Breast epithelium (tissue), 4 donors: ENCODE data around the gene SPRR5. TPM values are rescaled to one million over a fixed set of nuclear protein-coding genes. Genes with fewer than 3 reads are reported as not detected.

Source experiments
- DNase-seq, 2 donors: peaks; one replicate each; pipeline ENCODE4 v3.0.0-alpha.2; 2019; ENCODE audit warnings: low spot score in 2 of 2
- H3K27ac ChIP-seq, 2 donors: fragments of 200-600 bp; sonication (generic) in 1 of 2; one replicate each; pipeline ENCODE4 v1.5.1; 2016 to 2019; ENCODE audit warnings: mild to moderate bottlenecking in 1 of 2
- H3K27me3 ChIP-seq, 2 donors: fragments of 200-600 bp; sonication (generic) in 1 of 2; one replicate each; pipeline versions ENCODE4 v1.5.1 to v1.6.0; 2017 to 2019; ENCODE audit warnings: control low read depth in 1 of 2, mild to moderate bottlenecking in 1 of 2
- H3K36me3 ChIP-seq: fragments of 200-600 bp; one replicate; pipeline ENCODE4 v1.5.1; 2019
- H3K4me1 ChIP-seq, 2 donors: fragments of 200-600 bp; sonication (generic); one replicate each; pipeline ENCODE4 v1.5.1; 2016 to 2019; ENCODE audit warnings: control low read depth in 1 of 2
- H3K4me3 ChIP-seq, 3 donors: fragments of 200-600 bp; sonication (generic); 1 replicate in 2 of 3; 2 replicates in 1 of 3; pipeline ENCODE4 v1.5.1; 2016 to 2019; ENCODE audit warnings: mild to moderate bottlenecking in 3 of 3, moderate library complexity in 2 of 3
- H3K9me3 ChIP-seq, 2 donors: fragments of 200-600 bp; sonication (generic) in 1 of 2; one replicate each; pipeline ENCODE4 v1.5.1; 2016 to 2019; ENCODE audit warnings: control low read depth in 1 of 2
- POLR2A ChIP-seq: fragments of 450-650 bp; IDR thresholded peaks from one replicate; pipeline ENCODE4 v1.6.1; 2016; ENCODE audit warnings: antibody characterized with exemption, mild to moderate bottlenecking, moderate library complexity
- POLR2AphosphoS5 ChIP-seq, 3 donors: sonication (generic); formaldehyde crosslinking; IDR thresholded peaks; one replicate each; pipeline ENCODE4 v1.6.1; 2017; ENCODE audit warnings: antibody characterized with exemption in 3 of 3
- intact Hi-C: fragments of 100-400 bp; cut with DNase I; formaldehyde crosslinking; loops from one replicate; pipeline ENCODE4 v1.15.1; 2023; ENCODE audit warnings: low total_unique reads
- total RNA-seq, 3 donors: library from RNA; depleted of rRNA; stranded (reverse); fragments of >200 nt; gene quantifications; one replicate each; pipeline ENCODE4 v1.1.0, GENCODE V29; 2016
- TF ChIP-seq, protein P1 (sequence below), 3 donors: fragments of 450-650 bp; IDR thresholded peaks; one replicate each; pipeline ENCODE4 v1.5.1; 2016 to 2017; ENCODE audit warnings: antibody characterized with exemption in 3 of 3, mild to moderate bottlenecking in 3 of 3, moderate library complexity in 3 of 3

The SPRR5 gene
- total RNA-seq, 3 donors from 2014 or later = not detected

DNA sequence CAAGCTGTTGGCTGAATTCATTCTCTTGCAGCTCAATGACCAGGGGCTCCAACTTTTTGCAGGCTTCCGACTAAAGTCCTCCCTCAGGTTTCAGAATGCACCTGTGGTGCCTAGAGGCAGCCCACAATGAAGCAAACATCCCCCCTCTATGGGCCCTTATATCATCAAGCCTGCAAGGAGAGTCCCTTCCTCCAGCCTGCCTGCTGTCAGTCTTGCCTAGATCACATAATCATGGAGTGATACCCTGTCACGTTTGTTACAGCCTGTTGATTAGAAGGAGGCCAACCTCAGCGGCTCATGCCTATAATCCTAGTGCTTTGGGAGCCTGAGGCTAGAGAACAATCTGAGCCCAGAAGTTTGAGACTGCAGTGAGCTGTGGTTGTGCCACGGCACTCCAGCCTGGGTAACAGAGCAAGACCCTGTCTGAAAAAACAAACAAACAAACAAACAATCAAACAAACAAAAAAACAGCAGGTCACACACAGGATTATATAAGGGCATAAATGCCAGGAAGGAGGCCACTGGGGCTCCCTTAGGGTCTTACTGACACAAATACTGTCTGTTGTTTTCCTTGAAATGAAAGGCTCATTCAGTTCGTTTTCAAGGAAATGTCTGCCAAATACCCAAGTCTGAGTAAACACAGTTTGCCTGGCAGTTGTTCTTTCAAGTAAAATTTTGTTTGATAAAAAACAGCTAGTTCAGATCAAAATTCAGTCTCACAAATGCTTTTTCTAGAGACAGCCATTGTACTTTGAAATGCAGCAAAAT lies 49.8 kb downstream of the SPRR5 start:
- Histone ChIP-seq H3K9me3 (peaks cover 0 to 10% of the 10 kb centered on the region in 2 donors), H3K4me3 (no peak overlapping the region), H3K36me3 (no peaks in the 10 kb centered on the region), H3K4me1 (no peaks in the 10 kb centered on the region), H3K27ac (no peak overlapping the region), H3K27me3 (no peaks in the 10 kb centered on the region)
- intact Hi-C loops = no loop called here
- no peak for TF ChIP-seq POLR2AphosphoS5 (IDR thresholded peaks at IDR 0.05)
- TF ChIP-seq POLR2A = no peak
- TF ChIP-seq, protein P1, sequence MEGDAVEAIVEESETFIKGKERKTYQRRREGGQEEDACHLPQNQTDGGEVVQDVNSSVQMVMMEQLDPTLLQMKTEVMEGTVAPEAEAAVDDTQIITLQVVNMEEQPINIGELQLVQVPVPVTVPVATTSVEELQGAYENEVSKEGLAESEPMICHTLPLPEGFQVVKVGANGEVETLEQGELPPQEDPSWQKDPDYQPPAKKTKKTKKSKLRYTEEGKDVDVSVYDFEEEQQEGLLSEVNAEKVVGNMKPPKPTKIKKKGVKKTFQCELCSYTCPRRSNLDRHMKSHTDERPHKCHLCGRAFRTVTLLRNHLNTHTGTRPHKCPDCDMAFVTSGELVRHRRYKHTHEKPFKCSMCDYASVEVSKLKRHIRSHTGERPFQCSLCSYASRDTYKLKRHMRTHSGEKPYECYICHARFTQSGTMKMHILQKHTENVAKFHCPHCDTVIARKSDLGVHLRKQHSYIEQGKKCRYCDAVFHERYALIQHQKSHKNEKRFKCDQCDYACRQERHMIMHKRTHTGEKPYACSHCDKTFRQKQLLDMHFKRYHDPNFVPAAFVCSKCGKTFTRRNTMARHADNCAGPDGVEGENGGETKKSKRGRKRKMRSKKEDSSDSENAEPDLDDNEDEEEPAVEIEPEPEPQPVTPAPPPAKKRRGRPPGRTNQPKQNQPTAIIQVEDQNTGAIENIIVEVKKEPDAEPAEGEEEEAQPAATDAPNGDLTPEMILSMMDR (IDR thresholded peaks at IDR 0.05) = no peak
- DNase-seq = no peak

DNA sequence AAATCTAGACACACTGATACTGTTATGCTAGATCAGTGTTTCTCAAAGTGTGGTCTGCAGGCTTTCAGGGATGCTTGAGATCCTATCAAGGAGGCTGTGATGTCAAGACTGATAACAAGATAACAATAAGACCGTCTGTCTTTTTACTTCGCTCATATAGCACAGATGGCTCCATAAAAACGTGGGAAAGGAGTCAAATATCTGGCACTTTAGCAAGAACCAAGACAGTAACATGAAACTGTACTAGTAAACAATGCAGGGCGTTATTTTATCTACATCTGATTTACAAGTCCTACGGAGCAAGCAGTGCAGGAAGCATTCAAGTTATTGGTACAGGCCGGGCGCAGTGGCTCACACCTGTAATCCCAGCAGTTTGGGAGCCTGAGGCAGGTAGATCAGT lies 50.9 kb downstream of the SPRR5 start:
- Histone ChIP-seq H3K27me3 (no peaks in the 10 kb centered on the region), H3K27ac (no peak overlapping the region), H3K36me3 (no peaks in the 10 kb centered on the region), H3K9me3 (peaks cover 0 to 10% of the 10 kb centered on the region in 2 donors), H3K4me1 (no peaks in the 10 kb centered on the region), H3K4me3 (no peak overlapping the region)
- intact Hi-C loops = no loop called here
- no peak for DNase-seq
- TF ChIP-seq, protein P1 (IDR thresholded peaks at IDR 0.05) = no peak

DNA sequence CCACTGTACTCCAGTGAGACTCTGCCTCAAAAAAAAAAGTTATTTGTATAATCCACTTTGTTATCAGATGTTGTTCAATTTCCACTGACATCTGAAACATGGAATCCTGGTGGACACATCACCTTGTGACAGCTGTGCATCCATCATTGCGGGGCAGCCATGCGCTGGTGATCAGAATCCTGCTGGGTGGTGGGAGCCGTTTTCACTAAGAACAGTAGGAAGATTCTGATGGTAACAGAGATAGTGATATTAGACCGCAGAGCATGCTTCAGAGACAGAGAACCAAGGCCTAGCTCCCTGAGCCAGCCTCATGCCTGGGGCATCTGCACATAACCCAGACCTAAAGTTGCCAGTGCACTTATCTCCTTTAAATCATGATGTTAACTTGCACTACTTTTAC lies 51.5 kb downstream of the SPRR5 start:
- intact Hi-C loops = no loop called here
- DNase-seq = no peak

More for the DNA sequence above, 51.5 kb downstream of the SPRR5 start:
- Histone ChIP-seq H3K27me3 (no peaks in the 10 kb centered on the region), H3K36me3 (no peaks in the 10 kb centered on the region), H3K27ac (no peak overlapping the region), H3K4me3 (no peak overlapping the region), H3K9me3 (peaks cover 0 to 10% of the 10 kb centered on the region in 2 donors), H3K4me1 (no peaks in the 10 kb centered on the region)
- TF ChIP-seq, protein P1 (IDR thresholded peaks at IDR 0.05) = no peak
- TF ChIP-seq POLR2AphosphoS5 (IDR thresholded peaks at IDR 0.05) (no peak), POLR2A (no peak)

Other genes starting within 250 kb of the SPRR5 start
- not detected for gene LCE2A, start 248.9 kb upstream of the SPRR5 start, total RNA-seq
- not detected for gene LCE4A, start 239.0 kb upstream of the SPRR5 start, total RNA-seq
- not detected for gene KPRP, start 189.2 kb upstream of the SPRR5 start, total RNA-seq
- gene LCE1F, start 172.1 kb upstream of the SPRR5 start, total RNA-seq = not detected
- not detected for gene LCE1E, start 160.9 kb upstream of the SPRR5 start, total RNA-seq
- gene LCE1D, start 150.5 kb upstream of the SPRR5 start, total RNA-seq = not detected
- not detected for gene LCE1C, start 140.6 kb upstream of the SPRR5 start, total RNA-seq
- not detected for gene LCE1B, start 135.2 kb upstream of the SPRR5 start, total RNA-seq
- not detected for gene LCE1A, start 119.7 kb upstream of the SPRR5 start, total RNA-seq
- not detected for gene LCE6A, start 104.3 kb upstream of the SPRR5 start, total RNA-seq
- not detected for gene LCE7A, start 87.2 kb upstream of the SPRR5 start, total RNA-seq
- not detected for gene SMCP, start 68.9 kb upstream of the SPRR5 start, total RNA-seq
- gene IVL, start 38.7 kb upstream of the SPRR5 start, total RNA-seq = not detected
- gene SPRR4, start 23.4 kb downstream of the SPRR5 start, total RNA-seq = not detected
- not detected for gene SPRR1A, start 36.9 kb downstream of the SPRR5 start, total RNA-seq
- gene SPRR3, start 54.5 kb downstream of the SPRR5 start, total RNA-seq = not detected
- not detected for gene SPRR1B, start 84.0 kb downstream of the SPRR5 start, total RNA-seq
- gene SPRR2D, start 93.9 kb downstream of the SPRR5 start, total RNA-seq = not detected
- gene SPRR2A, start 110.3 kb downstream of the SPRR5 start, total RNA-seq = not detected
- not detected for gene SPRR2B, start 124.4 kb downstream of the SPRR5 start, total RNA-seq
- not detected for gene SPRR2E, start 147.3 kb downstream of the SPRR5 start, total RNA-seq
- gene SPRR2F, start 166.3 kb downstream of the SPRR5 start, total RNA-seq = not detected
- gene SPRR2G, start 203.7 kb downstream of the SPRR5 start, total RNA-seq = not detected